GM10248 (cell line): ENCODE results near the gene USP33.

Experiments used
- CTCF ChIA-PET: fragments of 300-600 bp; sonication (Branson Sonifier 250); formaldehyde crosslinking; extraction: SDS; loops from one replicate; lab custom pipeline; 2021; ENCODE audit warnings: antibody characterized with exemption; lab: Yijun Ruan, JAX
- POLR2A ChIA-PET: fragments of 350-650 bp; sonication (Branson Sonifier 250); formaldehyde crosslinking; extraction: SDS; loops from one replicate; lab custom pipeline; 2020; ENCODE audit warnings: antibody characterized with exemption; lab: Yijun Ruan, JAX
- DNase-seq: peaks from one replicate; pipeline ENCODE4 v3.0.0; 2012; ENCODE audit errors: extremely low spot score
- CTCF ChIP-seq: IDR thresholded peaks from 2 replicates; pipeline ENCODE4 v1.5.1; 2012; ENCODE audit warnings: mild to moderate bottlenecking, low read depth; ENCODE audit errors: extremely low read depth, missing control alignments, control extremely low read depth

Gene USP33

GRCh38 chr1:77673716-77674355, 85.8 kb downstream of the USP33 start:
- TF ChIP-seq CTCF: no peak
- no peak for DNase-seq
- ChIA-PET POLR2A (no interaction called here), CTCF (interaction anchor here (2.5 to 3.3 kb wide), 2 partner anchors 9 to 10 kb away, joined by 11 to 15 read pairs; partner anchors contain the start of gene ZZZ3)

DNA sequence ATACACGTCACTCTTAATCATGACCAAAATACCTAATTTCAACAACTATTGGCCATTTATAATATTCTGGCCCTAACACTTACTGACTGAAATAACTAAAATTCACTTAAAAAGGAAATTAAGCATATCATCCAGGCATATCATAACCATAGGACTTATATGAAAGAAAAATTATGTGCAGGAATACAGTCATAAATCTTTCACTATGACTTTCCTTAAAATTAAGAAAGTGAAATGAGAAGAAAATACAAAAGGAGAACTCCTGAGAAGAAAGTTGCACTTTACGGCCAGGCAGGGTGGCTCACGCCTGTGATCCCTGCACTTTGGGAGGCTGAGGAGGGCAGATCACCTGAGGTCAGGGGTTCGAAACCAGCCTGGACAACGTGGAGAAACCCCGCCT, 86.6 kb downstream of the USP33 start:
- ChIA-PET CTCF (interaction anchor here (2.0 to 3.3 kb wide), 3 partner anchors 9 to 14 kb away, joined by 7 to 15 read pairs (median 11); partner anchors contain the start of gene ZZZ3), POLR2A (interaction anchor here (0.8 kb wide), 1 partner anchor 332 kb away, joined by 3 read pairs; the partner anchor contains the start of gene DNAJB4)
- TF ChIP-seq CTCF: no peak
- no peak for DNase-seq

DNA sequence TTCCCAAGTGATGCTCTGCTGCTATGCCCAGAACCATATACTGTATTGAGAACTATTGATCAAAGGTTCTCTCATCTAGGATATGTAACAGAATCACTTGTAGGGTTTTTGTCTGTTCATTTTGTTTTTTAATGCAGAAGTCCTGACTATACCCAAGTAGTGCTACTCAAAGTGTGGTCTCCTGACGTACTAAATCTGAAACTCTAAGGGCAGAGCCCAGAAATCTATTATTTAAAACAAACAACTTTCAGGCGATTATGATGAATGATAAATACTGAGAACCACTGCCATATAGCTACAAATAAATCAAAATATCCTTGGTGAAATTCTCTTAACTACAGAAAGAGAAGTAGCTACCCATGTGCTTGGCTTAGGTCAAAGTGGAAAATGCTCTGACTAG, 87.3 kb downstream of the USP33 start:
- ChIA-PET POLR2A (no interaction called here), CTCF (interaction anchor here (2.0 to 3.3 kb wide), 3 partner anchors 8 to 13 kb away, joined by 7 to 15 read pairs (median 11); partner anchors contain the start of gene ZZZ3)
- TF ChIP-seq CTCF: no peak
- DNase-seq: no peak

DNA sequence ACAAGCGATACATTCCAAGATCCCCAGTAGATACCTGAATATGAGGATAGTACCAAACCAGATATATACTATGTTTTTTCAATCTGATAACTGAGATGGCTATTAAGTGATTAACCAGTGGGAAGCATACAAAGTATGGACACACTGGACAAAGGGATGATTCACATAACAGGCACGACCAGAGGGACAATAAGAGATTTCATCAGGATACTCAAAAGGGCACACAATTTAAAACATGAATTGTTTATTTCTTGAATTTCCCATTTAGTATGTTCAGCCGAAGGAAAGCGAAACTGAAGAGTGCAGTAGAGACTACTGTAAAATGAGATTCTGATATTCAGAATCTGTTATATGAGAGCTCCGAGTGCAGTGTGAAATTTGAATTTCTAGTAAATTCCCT, 87.8 kb downstream of the USP33 start:
- no peak for DNase-seq
- POLR2A ChIA-PET: no interaction called here
- CTCF ChIA-PET: interaction anchor here (2.0 to 3.3 kb wide), 3 partner anchors 8 to 13 kb away, joined by 7 to 15 read pairs (median 11); partner anchors contain the start of gene ZZZ3
- TF ChIP-seq CTCF: no peak

DNA sequence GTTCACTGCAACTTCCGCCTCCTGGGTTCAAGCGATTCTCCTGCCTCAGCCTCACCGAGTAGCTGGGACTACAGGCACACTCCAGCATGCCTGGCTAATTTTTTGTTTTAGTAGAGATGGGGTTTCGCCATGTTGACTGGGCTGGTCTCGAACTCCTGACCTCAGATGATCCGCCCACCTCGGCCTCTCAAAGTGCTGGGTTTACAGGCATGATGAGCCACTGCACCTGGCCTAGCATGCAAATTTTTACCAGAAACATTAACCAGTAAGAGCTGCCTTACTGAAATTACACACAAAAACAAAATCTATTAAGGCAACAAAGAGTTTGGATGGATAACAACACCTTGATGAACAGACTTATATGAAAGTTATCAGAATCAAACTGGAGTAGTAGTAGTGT, 89.3 kb downstream of the USP33 start:
- CTCF ChIA-PET: interaction anchor here (1.2 kb wide), 2 partner anchors 13 to 14 kb away, joined by 3 to 5 read pairs; partner anchors contain the start of gene ZZZ3
- TF ChIP-seq CTCF: no peak
- POLR2A ChIA-PET: no interaction called here
- no peak for DNase-seq

GRCh38 chr1:77668924-77669449, 90.7 kb downstream of the USP33 start:
- CTCF ChIA-PET: interaction anchor here (1.0 to 2.1 kb wide), 6 partner anchors 9 to 333 kb away, joined by 3 to 7 read pairs (median 3); no protein-coding TSS in a partner anchor
- DNase-seq: no peak
- no peak for TF ChIP-seq CTCF
- POLR2A ChIA-PET: no interaction called here
